ENCODE data around the gene SLC22A8. TPM values are rescaled to one million over a fixed set of nuclear protein-coding genes. Genes with fewer than 3 reads are reported as not detected.

The SLC22A8 gene
- total and polyA plus RNA-seq, 2 of the 4 experiments (the other 2 are of a cell fraction) = not detected

GRCh38 chr11:63010934-63011439 is 4.7 kb downstream of the SLC22A8 start:
- dilution Hi-C loops (cut with HindIII; ENCODE audit: low sequenced_read_pairs, unreplicated experiment) = no loop called here
- Histone ChIP-seq H3K27ac (ENCODE audit: insufficient read depth, low read length) (no peak overlapping the region), H3K4me3 (ENCODE audit: insufficient read depth, low read depth, low read length) (no peak overlapping the region), H3K79me1 (ENCODE audit: low read depth in 1 of 2, low read length in 2 of 2) (no peaks in the 10 kb centered on the region), H3K4ac (ENCODE audit: low read depth, low read length) (no peak overlapping the region), H4K5ac (ENCODE audit: low read depth, low read length) (no peak overlapping the region), H4K91ac (ENCODE audit: insufficient read depth, low read depth, low read length) (no peak overlapping the region), H2AFZ (replicated peaks; ENCODE audit: low read length, poor library complexity) (no peak overlapping the region), H2AK5ac (ENCODE audit: low read depth, low read length) (no peak overlapping the region), H2BK5ac (ENCODE audit: low read depth, low read length, poor library complexity, severe bottlenecking) (no peak overlapping the region), H3K14ac (replicated peaks; ENCODE audit: low read depth, low read length) (no peak overlapping the region), H3K27me3 (ENCODE audit: control insufficient read depth, insufficient read depth, low read length) (peaks cover 40% of the 10 kb centered on the region), H3K9me3 (ENCODE audit: control insufficient read depth, insufficient read depth, low read length) (no peaks in the 10 kb centered on the region), H2BK20ac (ENCODE audit: low read depth, low read length) (no peak overlapping the region), H3K56ac (ENCODE audit: extremely low read depth, insufficient read depth, low read length) (no peak overlapping the region), H2BK15ac (ENCODE audit: low read depth, low read length) (no peak overlapping the region), H4K20me1 (ENCODE audit: insufficient read depth, low read length) (no peaks in the 10 kb centered on the region), H4K8ac (ENCODE audit: low read depth in 2 of 2, low read length in 2 of 2) (no peak overlapping the region), H3K18ac (ENCODE audit: low read depth, low read length) (no peak overlapping the region), H2AK9ac (replicated peaks; ENCODE audit: low read depth, low read length, poor library complexity) (no peak overlapping the region), H2BK120ac (ENCODE audit: low read depth, low read length) (no peak overlapping the region), H3K9me1 (ENCODE audit: insufficient read depth, low read length) (no peaks in the 10 kb centered on the region), H3K4me2 (ENCODE audit: low read depth, low read length) (no peak overlapping the region), H3K4me1 (ENCODE audit: control insufficient read depth, insufficient read depth, low read length) (no peaks in the 10 kb centered on the region), H3K36me3 (ENCODE audit: control insufficient read depth, insufficient read depth, low read length) (no peaks in the 10 kb centered on the region), H3K23ac (ENCODE audit: low read depth, low read length) (no peak overlapping the region), H3K9ac (ENCODE audit: low read depth, low read length) (no peak overlapping the region)
- CTCF ChIA-PET = interaction anchor here (1.0 kb wide), 1 partner anchor 84 kb away, joined by 3 read pairs; no protein-coding TSS in a partner anchor
- in situ Hi-C loops (cut with MboI; ENCODE audit: low sequenced_read_pairs) = no loop called here
- TF ChIP-seq USF2 (IDR thresholded peaks at IDR 0.05; ENCODE audit: low read depth, low read length) = no peak
- no peak for TF ChIP-seq CHD1 (IDR thresholded peaks at IDR 0.05; ENCODE audit: low read depth, low read length)
- TF ChIP-seq MAZ (IDR thresholded peaks at IDR 0.05; ENCODE audit: borderline replicate concordance, low read depth, low read length) = no peak
- TF ChIP-seq RAD21 (IDR thresholded peaks at IDR 0.05; ENCODE audit: low read length) = no peak
- TF ChIP-seq, protein P1, sequence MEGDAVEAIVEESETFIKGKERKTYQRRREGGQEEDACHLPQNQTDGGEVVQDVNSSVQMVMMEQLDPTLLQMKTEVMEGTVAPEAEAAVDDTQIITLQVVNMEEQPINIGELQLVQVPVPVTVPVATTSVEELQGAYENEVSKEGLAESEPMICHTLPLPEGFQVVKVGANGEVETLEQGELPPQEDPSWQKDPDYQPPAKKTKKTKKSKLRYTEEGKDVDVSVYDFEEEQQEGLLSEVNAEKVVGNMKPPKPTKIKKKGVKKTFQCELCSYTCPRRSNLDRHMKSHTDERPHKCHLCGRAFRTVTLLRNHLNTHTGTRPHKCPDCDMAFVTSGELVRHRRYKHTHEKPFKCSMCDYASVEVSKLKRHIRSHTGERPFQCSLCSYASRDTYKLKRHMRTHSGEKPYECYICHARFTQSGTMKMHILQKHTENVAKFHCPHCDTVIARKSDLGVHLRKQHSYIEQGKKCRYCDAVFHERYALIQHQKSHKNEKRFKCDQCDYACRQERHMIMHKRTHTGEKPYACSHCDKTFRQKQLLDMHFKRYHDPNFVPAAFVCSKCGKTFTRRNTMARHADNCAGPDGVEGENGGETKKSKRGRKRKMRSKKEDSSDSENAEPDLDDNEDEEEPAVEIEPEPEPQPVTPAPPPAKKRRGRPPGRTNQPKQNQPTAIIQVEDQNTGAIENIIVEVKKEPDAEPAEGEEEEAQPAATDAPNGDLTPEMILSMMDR (conservative IDR thresholded peaks at IDR 0.05; ENCODE audit: low read depth, low read length) = no peak
- no peak for TF ChIP-seq FOS (IDR thresholded peaks at IDR 0.05; ENCODE audit: low read depth, low read length)
- TF ChIP-seq MXI1 (IDR thresholded peaks at IDR 0.05; ENCODE audit: borderline replicate concordance, low read depth, low read length) = no peak
- no peak for TF ChIP-seq POLR2A (IDR thresholded peaks at IDR 0.05; ENCODE audit: low read depth, low read length)
- no peak for TF ChIP-seq ELK1 (IDR thresholded peaks at IDR 0.05; ENCODE audit: borderline replicate concordance, low read depth, low read length)
- TF ChIP-seq RFX5 (IDR thresholded peaks at IDR 0.05; ENCODE audit: low read depth, low read length) = no peak
- TF ChIP-seq BHLHE40 (IDR thresholded peaks at IDR 0.05; ENCODE audit: low read depth, low read length) = no peak
- no CpG with 5 or more reads among the region's 5 CpGs for WGBS, 2 experiments (ENCODE audit: extremely low coverage in 2 of 2, insufficient read length in 1 of 2)
- ATAC-seq (ENCODE audit: low read depth) (no peak), DNase-seq (no peak)
- intact Hi-C loops (cut with micrococcal nuclease) = no loop called here
- POLR2A ChIA-PET (ENCODE audit: unreplicated experiment) = no interaction called here
- BruUV-seq (replicated peaks) = no TSS peak

Data from IMR-90 (cell line).